HepG2 (cell line): ENCODE results near the gene CREBBP. TPM values are rescaled to one million over a fixed set of nuclear protein-coding genes. Genes with fewer than 3 reads are reported as not detected.
A peak's percentile ranks its signal among the peaks of the same experiment; 100 is the strongest.

Experiments used
- DDIT3 ChIP-seq: sonication (generic); formaldehyde crosslinking; IDR thresholded peaks from 2 replicates; pipeline ENCODE4 v1.4.0; 2020; ENCODE audit warnings: mild to moderate bottlenecking, missing genetic modification reagents
- HMG20A ChIP-seq: IDR thresholded peaks from 2 replicates; pipeline ENCODE4 v1.6.1; 2016; ENCODE audit warnings: borderline replicate concordance
- KDM5A ChIP-seq: fragments of 200-600 bp; sonication (generic); IDR thresholded peaks from 2 replicates; pipeline ENCODE4 v1.7.0; 2018; ENCODE audit warnings: antibody characterized with exemption, mild to moderate bottlenecking, low read length, borderline replicate concordance
- SETDB1 ChIP-seq: sonication (generic); formaldehyde crosslinking; IDR thresholded peaks from 2 replicates; pipeline ENCODE4 v1.5.1; 2020; ENCODE audit warnings: missing genetic modification reagents, mild to moderate bottlenecking, borderline replicate concordance
- SIX4 ChIP-seq: sonication (generic); formaldehyde crosslinking; IDR thresholded peaks from 2 replicates; pipeline ENCODE4 v1.4.0; 2020; ENCODE audit warnings: missing genetic modification reagents
- SP140L ChIP-seq: sonication (generic); formaldehyde crosslinking; IDR thresholded peaks from 2 replicates; pipeline ENCODE4 v1.4.0; 2020; ENCODE audit warnings: missing genetic modification reagents, borderline replicate concordance
- SRY ChIP-seq: sonication (generic); formaldehyde crosslinking; IDR thresholded peaks from 2 replicates; pipeline ENCODE4 v1.8.0; 2022; ENCODE audit warnings: mild to moderate bottlenecking, missing genetic modification reagents
- ZBTB49 ChIP-seq: sonication (generic); formaldehyde crosslinking; IDR thresholded peaks from 2 replicates; pipeline ENCODE4 v1.4.0; 2020; ENCODE audit warnings: missing genetic modification reagents, borderline replicate concordance
- ZFAT ChIP-seq: sonication (generic); formaldehyde crosslinking; conservative IDR thresholded peaks from 2 replicates; pipeline ENCODE4 v1.8.1; 2023; ENCODE audit warnings: missing genetic modification reagents, inconsistent platforms
- ZNF329 ChIP-seq: sonication (generic); formaldehyde crosslinking; IDR thresholded peaks from 2 replicates; pipeline ENCODE4 v1.9.0; 2021; ENCODE audit warnings: low read depth, mild to moderate bottlenecking, missing genetic modification reagents
- ZNF574 ChIP-seq: sonication (generic); formaldehyde crosslinking; IDR thresholded peaks from 2 replicates; pipeline ENCODE4 v1.4.0; 2020; ENCODE audit warnings: missing genetic modification reagents
- polyA plus RNA-seq, 8 experiments: library from polyadenylated mRNA; depleted of rRNA in 3 of 8; stranded (reverse) in 7 of 8; unstranded in 1 of 8; fragments of >200 nt; fragmentation: Illumina TruSeq in 4 of 8; extraction: Trizol in 4 of 8; gene quantifications; 2 replicates each; pipeline versions ENCODE4 v1.2.1 to v1.2.3, GENCODE V29; 2011 to 2016; ENCODE audit warnings: low read depth in 4 of 8, missing spikeins in 1 of 8, mixed read lengths in 1 of 8; ENCODE audit not compliant: insufficient read depth in 1 of 8
- total RNA-seq, 5 experiments: library from RNA; depleted of rRNA; stranded (reverse); fragments of >200 nt; fragmentation: Illumina TruSeq; extraction: Trizol; gene quantifications; 2 replicates each; pipeline ENCODE4 v1.2.3, GENCODE V29; 2016; ENCODE audit warnings: low read depth in 1 of 5
- TF ChIP-seq, protein P1 (sequence below): sonication (generic); formaldehyde crosslinking; IDR thresholded peaks from 2 replicates; pipeline ENCODE4 v1.4.0; 2020; ENCODE audit warnings: missing genetic modification reagents, borderline replicate concordance
- TF ChIP-seq, protein P2 (sequence below): sonication (generic); formaldehyde crosslinking; IDR thresholded peaks from 2 replicates; pipeline ENCODE4 v1.8.0; 2022; ENCODE audit warnings: missing genetic modification reagents, mild to moderate bottlenecking, moderate library complexity, borderline replicate concordance
- TF ChIP-seq, protein P3 (sequence below): sonication (generic); formaldehyde crosslinking; IDR thresholded peaks from 2 replicates; pipeline ENCODE4 v1.4.0; 2020; ENCODE audit warnings: mild to moderate bottlenecking, low read depth, missing genetic modification reagents

The CREBBP gene
- total and polyA plus RNA-seq, 2 of the 13 experiments (the other 11 are each of a cell fraction or from before 2014, with no cell fraction given) = 5.3 to 10.4 TPM

DNA sequence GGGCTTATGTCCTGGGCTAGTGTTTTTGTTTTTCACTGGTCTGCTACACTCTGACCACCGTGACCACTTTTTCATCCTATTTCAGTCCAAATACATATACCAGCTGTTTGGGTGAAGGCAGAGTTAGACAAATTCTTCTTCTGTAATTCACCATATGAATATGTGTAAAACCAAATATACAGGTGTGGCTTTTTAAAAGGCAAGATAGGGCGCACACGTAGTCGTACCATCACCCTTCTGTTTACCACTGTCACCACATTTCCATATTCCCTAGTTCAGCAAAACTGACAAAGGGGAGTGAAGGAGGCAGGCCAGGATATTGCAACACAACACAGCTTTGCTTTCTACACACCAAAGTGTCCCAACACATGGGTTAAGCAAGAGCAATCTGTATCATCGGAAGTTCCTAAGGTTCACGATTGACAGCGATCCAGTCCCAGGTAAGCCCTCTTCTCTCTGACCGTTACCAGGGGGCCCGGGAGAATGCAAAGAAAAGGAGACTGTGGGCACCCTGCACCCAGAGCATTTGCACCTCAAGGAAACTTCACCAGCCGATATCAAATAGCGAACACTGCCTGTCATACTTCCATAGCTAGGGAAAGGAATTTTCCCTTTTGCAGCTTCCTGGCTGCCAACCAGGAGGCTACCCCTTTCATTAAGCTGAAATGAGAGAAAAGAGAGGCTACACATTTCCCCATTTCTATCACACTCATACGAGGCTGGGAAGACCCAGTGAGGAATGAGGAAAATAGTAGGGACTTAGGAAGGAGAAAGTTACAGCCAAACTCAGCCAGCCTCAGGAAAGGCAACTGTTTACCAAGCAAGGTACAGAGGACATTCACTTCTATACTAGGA is 23.1 kb downstream of the CREBBP start (continued):
- TF ChIP-seq, protein P1, sequence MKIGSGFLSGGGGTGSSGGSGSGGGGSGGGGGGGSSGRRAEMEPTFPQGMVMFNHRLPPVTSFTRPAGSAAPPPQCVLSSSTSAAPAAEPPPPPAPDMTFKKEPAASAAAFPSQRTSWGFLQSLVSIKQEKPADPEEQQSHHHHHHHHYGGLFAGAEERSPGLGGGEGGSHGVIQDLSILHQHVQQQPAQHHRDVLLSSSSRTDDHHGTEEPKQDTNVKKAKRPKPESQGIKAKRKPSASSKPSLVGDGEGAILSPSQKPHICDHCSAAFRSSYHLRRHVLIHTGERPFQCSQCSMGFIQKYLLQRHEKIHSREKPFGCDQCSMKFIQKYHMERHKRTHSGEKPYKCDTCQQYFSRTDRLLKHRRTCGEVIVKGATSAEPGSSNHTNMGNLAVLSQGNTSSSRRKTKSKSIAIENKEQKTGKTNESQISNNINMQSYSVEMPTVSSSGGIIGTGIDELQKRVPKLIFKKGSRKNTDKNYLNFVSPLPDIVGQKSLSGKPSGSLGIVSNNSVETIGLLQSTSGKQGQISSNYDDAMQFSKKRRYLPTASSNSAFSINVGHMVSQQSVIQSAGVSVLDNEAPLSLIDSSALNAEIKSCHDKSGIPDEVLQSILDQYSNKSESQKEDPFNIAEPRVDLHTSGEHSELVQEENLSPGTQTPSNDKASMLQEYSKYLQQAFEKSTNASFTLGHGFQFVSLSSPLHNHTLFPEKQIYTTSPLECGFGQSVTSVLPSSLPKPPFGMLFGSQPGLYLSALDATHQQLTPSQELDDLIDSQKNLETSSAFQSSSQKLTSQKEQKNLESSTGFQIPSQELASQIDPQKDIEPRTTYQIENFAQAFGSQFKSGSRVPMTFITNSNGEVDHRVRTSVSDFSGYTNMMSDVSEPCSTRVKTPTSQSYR (CRISPR knock-in tag) = peak; percentile 46; the same call in 1 of the 2 replicates
- TF ChIP-seq ZNF574 (CRISPR knock-in tag) = peak; percentile 56
- TF ChIP-seq, protein P2, sequence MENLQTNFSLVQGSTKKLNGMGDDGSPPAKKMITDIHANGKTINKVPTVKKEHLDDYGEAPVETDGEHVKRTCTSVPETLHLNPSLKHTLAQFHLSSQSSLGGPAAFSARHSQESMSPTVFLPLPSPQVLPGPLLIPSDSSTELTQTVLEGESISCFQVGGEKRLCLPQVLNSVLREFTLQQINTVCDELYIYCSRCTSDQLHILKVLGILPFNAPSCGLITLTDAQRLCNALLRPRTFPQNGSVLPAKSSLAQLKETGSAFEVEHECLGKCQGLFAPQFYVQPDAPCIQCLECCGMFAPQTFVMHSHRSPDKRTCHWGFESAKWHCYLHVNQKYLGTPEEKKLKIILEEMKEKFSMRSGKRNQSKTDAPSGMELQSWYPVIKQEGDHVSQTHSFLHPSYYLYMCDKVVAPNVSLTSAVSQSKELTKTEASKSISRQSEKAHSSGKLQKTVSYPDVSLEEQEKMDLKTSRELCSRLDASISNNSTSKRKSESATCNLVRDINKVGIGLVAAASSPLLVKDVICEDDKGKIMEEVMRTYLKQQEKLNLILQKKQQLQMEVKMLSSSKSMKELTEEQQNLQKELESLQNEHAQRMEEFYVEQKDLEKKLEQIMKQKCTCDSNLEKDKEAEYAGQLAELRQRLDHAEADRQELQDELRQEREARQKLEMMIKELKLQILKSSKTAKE = no peak
- no peak for TF ChIP-seq SP140L (CRISPR knock-in tag)
- no peak; the same call in 1 of the 2 replicates for TF ChIP-seq SRY (CRISPR knock-in tag)
- no peak for TF ChIP-seq DDIT3
- TF ChIP-seq SIX4 = no peak
- no peak for TF ChIP-seq SETDB1 (CRISPR knock-in tag)
- TF ChIP-seq ZFAT (CRISPR knock-in tag) = no peak
- TF ChIP-seq, protein P3, sequence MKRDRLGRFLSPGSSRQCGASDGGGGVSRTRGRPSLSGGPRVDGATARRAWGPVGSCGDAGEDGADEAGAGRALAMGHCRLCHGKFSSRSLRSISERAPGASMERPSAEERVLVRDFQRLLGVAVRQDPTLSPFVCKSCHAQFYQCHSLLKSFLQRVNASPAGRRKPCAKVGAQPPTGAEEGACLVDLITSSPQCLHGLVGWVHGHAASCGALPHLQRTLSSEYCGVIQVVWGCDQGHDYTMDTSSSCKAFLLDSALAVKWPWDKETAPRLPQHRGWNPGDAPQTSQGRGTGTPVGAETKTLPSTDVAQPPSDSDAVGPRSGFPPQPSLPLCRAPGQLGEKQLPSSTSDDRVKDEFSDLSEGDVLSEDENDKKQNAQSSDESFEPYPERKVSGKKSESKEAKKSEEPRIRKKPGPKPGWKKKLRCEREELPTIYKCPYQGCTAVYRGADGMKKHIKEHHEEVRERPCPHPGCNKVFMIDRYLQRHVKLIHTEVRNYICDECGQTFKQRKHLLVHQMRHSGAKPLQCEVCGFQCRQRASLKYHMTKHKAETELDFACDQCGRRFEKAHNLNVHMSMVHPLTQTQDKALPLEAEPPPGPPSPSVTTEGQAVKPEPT (CRISPR knock-in tag) = no peak
- no peak for TF ChIP-seq ZBTB49 (CRISPR knock-in tag)
- no peak for TF ChIP-seq ZNF329
- TF ChIP-seq KDM5A = no peak
- peak; percentile 51; the same call in 1 of the 2 replicates for TF ChIP-seq HMG20A (CRISPR knock-in tag)
